Measurements from ENCODE around the gene MYO7B.
"Not testable (repeated sequence)": the region's sequence is repeated elsewhere in the genome, so short reads cannot be mapped to it uniquely, and the experiment has no call there.

MYO7B gene

GRCh38 chr2:127552336-127552735, 16.9 kb downstream of the MYO7B start:
- no peak for DNase-seq (ENCODE audit: low read depth)

- no peak for DNase-seq (ENCODE audit: low read depth)
Measured at GRCh38 chr2:127552846-127553245, 17.4 kb downstream of the MYO7B start.

GRCh38 chr2:127558911-127559310, 23.4 kb downstream of the MYO7B start:
- no peak for DNase-seq (ENCODE audit: low read depth)

GRCh38 chr2:127559454-127559853, 24.0 kb downstream of the MYO7B start:
- DNase-seq (ENCODE audit: low read depth): no peak

GRCh38 chr2:127560201-127560930, 24.9 kb downstream of the MYO7B start:
- no peak for DNase-seq (ENCODE audit: low read depth)

GRCh38 chr2:127560931-127561280, 25.4 kb downstream of the MYO7B start:
- DNase-seq (ENCODE audit: low read depth): no peak

GRCh38 chr2:127561371-127561770, 25.9 kb downstream of the MYO7B start:
- DNase-seq (ENCODE audit: low read depth): no peak

- DNase-seq (ENCODE audit: low read depth): no peak
Measured at GRCh38 chr2:127562936-127563335, 27.5 kb downstream of the MYO7B start.

GRCh38 chr2:127563458-127564428, 28.3 kb downstream of the MYO7B start:
- DNase-seq (ENCODE audit: low read depth): no peak

- DNase-seq (ENCODE audit: low read depth): no peak
Measured at GRCh38 chr2:127564429-127565260, 29.2 kb downstream of the MYO7B start.

- DNase-seq (ENCODE audit: low read depth): no peak
Measured at GRCh38 chr2:127565261-127566138, 30.0 kb downstream of the MYO7B start.

GRCh38 chr2:127566139-127566417, 30.6 kb downstream of the MYO7B start:
- DNase-seq (ENCODE audit: low read depth): no peak

- no peak for DNase-seq (ENCODE audit: low read depth)
Measured at GRCh38 chr2:127566576-127566975, 31.1 kb downstream of the MYO7B start.

GRCh38 chr2:127567351-127567854, 31.9 kb downstream of the MYO7B start:
- DNase-seq (ENCODE audit: low read depth): no peak

- DNase-seq (ENCODE audit: low read depth): no peak
Measured at GRCh38 chr2:127568128-127568527, 32.6 kb downstream of the MYO7B start.

GRCh38 chr2:127569666-127570065, 34.2 kb downstream of the MYO7B start:
- DNase-seq (ENCODE audit: low read depth): no peak

GRCh38 chr2:127570282-127571250, 35.1 kb downstream of the MYO7B start:
- DNase-seq (ENCODE audit: low read depth): peak; percentile 46

GRCh38 chr2:127572352-127572751, 36.9 kb downstream of the MYO7B start:
- DNase-seq (ENCODE audit: low read depth): not testable (repeated sequence)

GRCh38 chr2:127572841-127573240, 37.4 kb downstream of the MYO7B start:
- no peak for DNase-seq (ENCODE audit: low read depth)

GRCh38 chr2:127573298-127573697, 37.8 kb downstream of the MYO7B start:
- DNase-seq (ENCODE audit: low read depth): no peak
